Measurements from ENCODE around the gene TADA2B.

TADA2B gene

GRCh38 chr4:7017446-7018048, 25.6 kb upstream of the TADA2B start:
- DNase-seq: no peak

- DNase-seq: no peak
These were observed 24.9 kb upstream of the TADA2B start for GRCh38 chr4:7018281-7018680.

GRCh38 chr4:7019367-7019766, 23.8 kb upstream of the TADA2B start:
- DNase-seq: no peak

- DNase-seq: no peak
These were observed 22.9 kb upstream of the TADA2B start for GRCh38 chr4:7020290-7020689.

GRCh38 chr4:7020856-7021255, 22.3 kb upstream of the TADA2B start:
- no peak for DNase-seq

- DNase-seq: no peak
These were observed 21.8 kb upstream of the TADA2B start for GRCh38 chr4:7021355-7021754.

GRCh38 chr4:7021930-7022664, 21.1 kb upstream of the TADA2B start:
- peak; percentile 90 for DNase-seq

- DNase-seq: no peak
These were observed 19.7 kb upstream of the TADA2B start for GRCh38 chr4:7023486-7023885.

- DNase-seq: no peak
These were observed 19.3 kb upstream of the TADA2B start for GRCh38 chr4:7023901-7024300.

GRCh38 chr4:7024336-7024890, 18.8 kb upstream of the TADA2B start:
- DNase-seq: no peak

- DNase-seq: no peak
These were observed 18.1 kb upstream of the TADA2B start for GRCh38 chr4:7025040-7025602.

GRCh38 chr4:7026107-7026506, 17.1 kb upstream of the TADA2B start:
- DNase-seq: no peak

- DNase-seq: no peak
These were observed 15.9 kb upstream of the TADA2B start for GRCh38 chr4:7027284-7027683.

GRCh38 chr4:7027913-7028312, 15.3 kb upstream of the TADA2B start:
- DNase-seq: no peak

- no peak for DNase-seq
These were observed 14.0 kb upstream of the TADA2B start for GRCh38 chr4:7029212-7029611.

- no peak for DNase-seq
These were observed 13.3 kb upstream of the TADA2B start for GRCh38 chr4:7029921-7030320.

- no peak for DNase-seq
These were observed 12.3 kb upstream of the TADA2B start for GRCh38 chr4:7030856-7031255.

- no peak for DNase-seq
These were observed 11.4 kb upstream of the TADA2B start for GRCh38 chr4:7031558-7032449.

GRCh38 chr4:7032596-7032995, 10.6 kb upstream of the TADA2B start:
- DNase-seq: no peak

- DNase-seq: peak; percentile 64
These were observed 8.7 kb upstream of the TADA2B start for GRCh38 chr4:7034262-7035081.

- no peak for DNase-seq
These were observed 5.7 kb upstream of the TADA2B start for GRCh38 chr4:7037425-7037824.

- no peak for DNase-seq
These were observed 2.4 kb upstream of the TADA2B start for GRCh38 chr4:7040765-7041164.
